ENCODE measurements around the gene MAST1. TPM values are rescaled to one million over a fixed set of nuclear protein-coding genes. Genes with fewer than 3 reads are reported as not detected.
A peak's percentile ranks its signal among the peaks of the same experiment; 100 is the strongest.
"Not testable (repeated sequence)": the region's sequence is repeated elsewhere in the genome, so short reads cannot be mapped to it uniquely, and the experiment has no call there.

Gene MAST1
- total RNA-seq, 6 experiments from 2014 or later = 0.09 to 0.34 (median 0.26) TPM; not detected in 3

- no peaks in the 10 kb centered on the region for H3K9me3 Mint-ChIP-seq
- H3K27ac Mint-ChIP-seq = no peak overlapping the region
- H3K36me3 Mint-ChIP-seq (ENCODE audit: low read depth) = peaks cover 4% of the 10 kb centered on the region
- TF ChIP-seq, protein P1, sequence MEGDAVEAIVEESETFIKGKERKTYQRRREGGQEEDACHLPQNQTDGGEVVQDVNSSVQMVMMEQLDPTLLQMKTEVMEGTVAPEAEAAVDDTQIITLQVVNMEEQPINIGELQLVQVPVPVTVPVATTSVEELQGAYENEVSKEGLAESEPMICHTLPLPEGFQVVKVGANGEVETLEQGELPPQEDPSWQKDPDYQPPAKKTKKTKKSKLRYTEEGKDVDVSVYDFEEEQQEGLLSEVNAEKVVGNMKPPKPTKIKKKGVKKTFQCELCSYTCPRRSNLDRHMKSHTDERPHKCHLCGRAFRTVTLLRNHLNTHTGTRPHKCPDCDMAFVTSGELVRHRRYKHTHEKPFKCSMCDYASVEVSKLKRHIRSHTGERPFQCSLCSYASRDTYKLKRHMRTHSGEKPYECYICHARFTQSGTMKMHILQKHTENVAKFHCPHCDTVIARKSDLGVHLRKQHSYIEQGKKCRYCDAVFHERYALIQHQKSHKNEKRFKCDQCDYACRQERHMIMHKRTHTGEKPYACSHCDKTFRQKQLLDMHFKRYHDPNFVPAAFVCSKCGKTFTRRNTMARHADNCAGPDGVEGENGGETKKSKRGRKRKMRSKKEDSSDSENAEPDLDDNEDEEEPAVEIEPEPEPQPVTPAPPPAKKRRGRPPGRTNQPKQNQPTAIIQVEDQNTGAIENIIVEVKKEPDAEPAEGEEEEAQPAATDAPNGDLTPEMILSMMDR (IDR thresholded peaks at IDR 0.05) = no peak
- DNase-seq = no peak
- peaks cover 33% of the 10 kb centered on the region for H3K27me3 Mint-ChIP-seq (ENCODE audit: insufficient read depth)
- H3K4me3 Mint-ChIP-seq = no peak overlapping the region
- peaks cover 32% of the 10 kb centered on the region for H3K4me1 Mint-ChIP-seq (ENCODE audit: low read depth)
These were observed 41.2 kb upstream of the MAST1 start for GRCh38 chr19:12797141-12797587.

DNA sequence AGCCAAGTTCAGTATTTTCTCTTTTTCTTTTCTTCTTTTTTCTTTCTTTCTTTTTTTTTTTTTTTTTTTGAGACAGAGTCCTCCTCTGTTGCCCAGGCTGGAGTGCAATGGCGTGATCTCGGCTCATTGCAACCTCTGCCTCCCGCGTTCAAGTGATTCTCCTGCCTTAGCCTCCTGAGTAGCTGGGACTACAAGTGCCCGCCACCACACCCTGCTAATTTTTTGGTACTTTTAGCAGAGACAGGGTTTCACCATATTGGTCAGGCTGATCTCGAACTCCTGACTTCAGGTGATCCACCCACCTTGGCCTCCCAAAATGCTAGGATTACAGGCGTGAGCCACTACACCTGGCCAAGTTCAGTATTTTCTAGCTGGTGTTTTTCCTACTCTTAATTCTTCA lies 40.7 kb upstream of the MAST1 start:
- not testable (repeated sequence) for DNase-seq; H3K36me3 Mint-ChIP-seq (ENCODE audit: low read depth); H3K27ac Mint-ChIP-seq; H3K4me3 Mint-ChIP-seq; H3K9me3 Mint-ChIP-seq
- Mint-ChIP-seq H3K27me3 (ENCODE audit: insufficient read depth) (peaks cover 31% of the 10 kb centered on the region), H3K4me1 (ENCODE audit: low read depth) (peaks cover 37% of the 10 kb centered on the region)

GRCh38 chr19:12799742-12800465 lies 38.4 kb upstream of the MAST1 start:
- H3K36me3 Mint-ChIP-seq (ENCODE audit: low read depth) = no peaks in the 10 kb centered on the region
- H3K9me3 Mint-ChIP-seq = no peaks in the 10 kb centered on the region
- peak overlapping the region; percentile 90; the same call in 1 of the 2 replicates for H3K4me3 Mint-ChIP-seq
- H3K4me1 Mint-ChIP-seq (ENCODE audit: low read depth) = peaks cover 28% of the 10 kb centered on the region
- TF ChIP-seq, protein P1 (IDR thresholded peaks at IDR 0.05) = no peak
- no peak overlapping the region for H3K27ac Mint-ChIP-seq
- peaks cover 14% of the 10 kb centered on the region for H3K27me3 Mint-ChIP-seq (ENCODE audit: insufficient read depth)
- DNase-seq = no peak

DNA sequence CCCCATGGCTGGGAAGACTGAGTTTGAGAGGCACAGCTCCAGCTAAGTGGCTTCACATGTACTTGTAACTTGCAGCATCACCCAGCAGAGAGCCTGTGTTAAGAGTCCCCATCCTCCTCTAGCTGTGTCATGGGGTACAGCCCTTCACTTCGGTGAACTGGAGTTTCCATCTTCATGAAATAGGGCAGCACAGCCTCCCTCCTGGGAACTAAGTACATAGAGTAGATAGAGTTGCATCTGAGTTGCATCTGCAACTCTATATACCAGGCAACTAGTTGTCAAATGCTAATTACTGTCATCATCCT lies 37.9 kb upstream of the MAST1 start:
- peaks cover 28% of the 10 kb centered on the region for H3K4me1 Mint-ChIP-seq (ENCODE audit: low read depth)
- no peak overlapping the region for H3K27ac Mint-ChIP-seq
- DNase-seq = no peak
- H3K36me3 Mint-ChIP-seq (ENCODE audit: low read depth) = no peaks in the 10 kb centered on the region
- H3K27me3 Mint-ChIP-seq (ENCODE audit: insufficient read depth) = peaks cover 10% of the 10 kb centered on the region
- H3K4me3 Mint-ChIP-seq = peak overlapping the region; percentile 90
- TF ChIP-seq, protein P1 (IDR thresholded peaks at IDR 0.05) = no peak
- H3K9me3 Mint-ChIP-seq = no peaks in the 10 kb centered on the region

DNA sequence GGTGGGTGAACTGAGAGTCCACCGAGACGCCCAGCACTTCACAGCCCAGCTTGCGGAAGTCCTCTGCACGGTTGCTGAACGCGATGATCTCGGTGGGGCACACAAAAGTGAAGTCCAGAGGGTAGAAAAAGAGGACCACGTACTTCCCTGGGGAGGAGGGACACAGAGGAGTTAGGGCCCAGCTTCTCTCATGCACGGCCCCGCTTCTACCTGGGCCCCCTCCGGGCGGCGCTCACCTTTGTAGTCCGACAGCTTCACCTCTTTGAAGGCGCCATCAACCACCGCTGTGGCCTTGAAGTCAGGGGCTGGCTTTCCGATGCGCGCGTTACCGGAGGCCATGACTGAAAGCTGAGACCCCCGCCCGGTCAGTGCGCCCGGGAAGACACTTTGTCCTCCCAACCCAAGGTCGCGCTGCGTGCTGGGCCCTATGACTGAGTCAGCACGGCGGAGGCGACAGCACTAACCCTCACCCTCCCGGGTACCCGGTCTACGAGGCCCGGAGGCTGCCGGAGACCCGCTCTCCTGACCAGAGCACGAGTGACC lies 37.3 kb upstream of the MAST1 start:
- peak overlapping the region; percentile 38; the same call in 1 of the 2 replicates for H3K27ac Mint-ChIP-seq
- peaks cover 26% of the 10 kb centered on the region for H3K4me1 Mint-ChIP-seq (ENCODE audit: low read depth)
- DNase-seq = no peak

More for the DNA sequence above, 37.3 kb upstream of the MAST1 start:
- H3K27me3 Mint-ChIP-seq (ENCODE audit: insufficient read depth) = peaks cover 5% of the 10 kb centered on the region; the same call in 1 of the 2 replicates
- H3K4me3 Mint-ChIP-seq = peak overlapping the region; percentile 90
- H3K9me3 Mint-ChIP-seq = no peaks in the 10 kb centered on the region
- TF ChIP-seq, protein P1 (IDR thresholded peaks at IDR 0.05) = no peak
- H3K36me3 Mint-ChIP-seq (ENCODE audit: low read depth) = no peaks in the 10 kb centered on the region
